Jurkat, Clone E6-1 (cell line): ENCODE results near the gene MATN1.

Source experiments
- DNase-seq: peaks from one replicate; pipeline ENCODE4 v3.0.0-alpha.2; 2011; ENCODE audit warnings: low read depth, low spot score
- H3K4me3 ChIP-seq: 2 replicates; pipeline ENCODE4 v1.5.1; 2011; ENCODE audit warnings: mild to moderate bottlenecking, low read length, control low read depth, moderate library complexity

The MATN1 gene

DNA sequence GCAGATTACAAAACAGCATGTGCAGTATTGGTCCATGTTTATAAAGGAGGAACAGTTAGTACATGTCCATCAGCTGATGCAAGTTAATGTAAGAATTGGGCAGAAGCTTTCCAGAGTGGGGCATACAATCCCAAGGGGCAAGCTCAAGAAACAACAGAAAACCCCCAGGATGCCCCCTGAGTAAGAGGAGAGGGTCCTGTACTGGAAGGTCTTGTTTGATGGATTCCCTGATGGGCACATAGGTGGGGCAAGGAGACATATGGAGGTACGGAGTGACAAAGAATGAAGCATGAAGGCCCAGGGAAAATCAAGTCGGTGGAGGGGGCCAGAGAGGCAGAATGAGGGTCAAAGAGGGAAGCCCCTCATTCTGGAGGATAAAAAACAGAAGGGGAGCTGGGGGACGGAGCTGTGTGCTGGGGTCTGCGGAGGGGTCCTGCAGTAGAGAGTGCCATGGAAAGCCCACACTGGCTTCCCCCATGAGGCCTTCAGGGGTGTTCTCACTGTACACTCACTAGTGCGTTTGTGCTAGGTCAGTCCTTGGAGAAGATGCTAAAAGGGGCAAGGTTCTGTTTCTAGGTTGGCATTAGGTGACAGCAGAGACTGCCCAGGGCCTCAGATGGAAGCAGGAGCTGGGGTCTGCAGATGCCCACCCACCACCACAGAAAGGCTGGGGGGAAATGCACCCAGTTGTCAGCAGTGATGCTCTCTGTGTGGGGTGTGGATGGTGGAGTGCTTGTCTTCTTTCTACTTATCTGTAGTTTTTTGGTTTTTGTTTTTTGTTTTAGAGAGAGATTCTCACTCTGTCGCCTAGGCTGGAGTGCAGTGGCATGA is 12.5 kb upstream of the MATN1 start:
- DNase-seq, result no peak
- H3K4me3 ChIP-seq, result no peak overlapping the region

DNA sequence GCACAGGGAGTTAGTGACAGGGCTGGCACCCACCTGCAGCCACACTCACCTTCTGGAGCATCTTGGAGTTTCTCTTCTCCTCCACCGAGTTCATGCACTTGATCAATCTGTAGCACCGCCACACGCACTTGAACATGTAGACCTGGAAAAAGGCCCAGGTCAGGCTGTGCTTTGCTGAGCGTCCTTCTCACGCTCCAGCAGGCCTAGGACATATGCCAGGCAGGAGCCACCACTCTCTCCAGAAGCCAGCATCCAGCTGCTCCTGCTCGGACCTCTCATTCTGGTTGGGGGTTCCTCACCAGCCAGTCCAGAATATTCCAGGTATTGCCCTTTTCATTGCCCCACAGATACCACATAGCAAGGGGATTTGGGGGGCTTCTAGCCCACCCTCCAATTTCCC is 11.7 kb upstream of the MATN1 start:
- no peak for DNase-seq
- no peak overlapping the region for H3K4me3 ChIP-seq

- no peak for DNase-seq
- H3K4me3 ChIP-seq, result no peak overlapping the region
Observed at GRCh38 chr1:30734580-30734979, 11.2 kb upstream of the MATN1 start.

DNA sequence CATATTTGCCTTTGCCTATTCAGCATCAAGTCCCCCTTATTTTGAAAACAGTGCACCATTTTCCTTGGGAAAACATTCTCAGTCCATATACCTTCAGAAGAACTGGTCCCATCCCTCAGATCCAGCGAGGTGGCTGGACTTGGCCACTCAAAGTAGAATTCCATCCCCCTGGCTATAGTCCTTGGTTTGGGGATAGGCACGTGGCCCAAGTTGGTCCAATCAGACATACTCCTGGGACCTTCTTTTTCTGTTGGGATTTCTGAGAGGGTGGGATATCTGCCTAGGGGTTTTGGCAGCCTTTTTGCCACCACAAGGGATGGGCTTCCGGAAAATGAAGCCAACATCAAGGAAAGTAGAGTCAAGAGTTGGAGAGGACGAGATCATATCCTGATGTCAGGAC is 10.7 kb upstream of the MATN1 start:
- DNase-seq, result no peak
- H3K4me3 ChIP-seq, result no peak overlapping the region

- DNase-seq, result no peak
- H3K4me3 ChIP-seq, result no peak overlapping the region
Observed at GRCh38 chr1:30733493-30733892, 10.1 kb upstream of the MATN1 start.

DNA sequence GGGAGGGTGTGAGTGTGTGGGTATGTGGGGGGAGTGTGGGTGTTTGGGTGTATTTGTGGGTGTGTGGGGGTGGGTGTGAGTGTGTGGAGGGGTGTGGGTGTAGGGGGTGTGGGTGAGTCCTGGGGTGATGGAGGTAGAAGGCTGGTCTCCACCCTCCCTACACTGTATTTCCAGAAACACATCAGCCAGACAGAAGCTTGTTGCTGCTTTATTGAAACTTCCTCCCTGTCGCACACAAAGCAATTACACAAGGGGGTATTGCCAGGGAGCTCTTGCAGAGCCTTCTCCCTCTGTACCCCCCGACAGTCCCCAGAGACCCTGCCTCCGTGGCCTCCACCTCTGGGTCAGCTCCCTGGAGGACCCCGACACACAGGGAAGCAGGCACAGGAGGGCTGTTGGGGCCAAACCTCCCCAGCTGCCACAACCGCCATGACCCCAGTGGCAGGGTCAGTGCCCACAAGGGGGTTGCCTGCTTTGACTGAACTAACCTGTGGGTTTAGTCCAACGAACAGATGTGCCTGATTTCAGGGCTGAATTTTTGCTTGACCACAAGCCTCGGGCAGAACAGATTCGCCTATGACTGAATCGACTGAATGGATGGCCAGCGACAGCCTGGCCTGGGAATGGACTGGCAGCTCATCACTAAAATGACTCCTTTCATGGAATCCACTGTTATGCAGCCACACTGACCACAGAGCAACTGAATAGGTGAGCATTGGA is 9.1 kb upstream of the MATN1 start:
- no peak for DNase-seq
- no peak overlapping the region for H3K4me3 ChIP-seq

DNA sequence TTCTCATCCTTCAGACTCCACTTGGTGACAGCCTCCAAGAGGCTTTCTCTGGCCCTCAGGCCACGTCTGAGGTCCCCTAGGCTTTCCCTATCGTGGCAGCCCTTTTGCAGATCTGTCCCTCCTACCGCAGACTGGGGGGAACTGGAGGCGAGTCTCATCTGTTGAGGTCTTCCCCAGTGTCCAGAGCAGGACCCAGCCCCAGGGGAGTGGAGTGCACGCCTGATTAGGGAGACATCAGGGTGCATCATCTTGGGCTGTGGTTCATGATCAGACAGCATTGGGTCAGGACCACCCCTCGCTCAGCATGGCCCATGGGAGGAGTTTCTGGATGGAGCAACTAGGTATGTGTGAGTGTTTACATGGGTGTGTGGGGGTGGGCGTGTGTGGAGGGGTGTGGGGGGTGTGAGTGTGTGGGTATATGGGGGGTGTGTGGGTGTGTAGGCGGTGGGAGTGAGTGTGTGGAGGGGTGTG is 8.5 kb upstream of the MATN1 start:
- no peak overlapping the region for H3K4me3 ChIP-seq
- no peak for DNase-seq

DNA sequence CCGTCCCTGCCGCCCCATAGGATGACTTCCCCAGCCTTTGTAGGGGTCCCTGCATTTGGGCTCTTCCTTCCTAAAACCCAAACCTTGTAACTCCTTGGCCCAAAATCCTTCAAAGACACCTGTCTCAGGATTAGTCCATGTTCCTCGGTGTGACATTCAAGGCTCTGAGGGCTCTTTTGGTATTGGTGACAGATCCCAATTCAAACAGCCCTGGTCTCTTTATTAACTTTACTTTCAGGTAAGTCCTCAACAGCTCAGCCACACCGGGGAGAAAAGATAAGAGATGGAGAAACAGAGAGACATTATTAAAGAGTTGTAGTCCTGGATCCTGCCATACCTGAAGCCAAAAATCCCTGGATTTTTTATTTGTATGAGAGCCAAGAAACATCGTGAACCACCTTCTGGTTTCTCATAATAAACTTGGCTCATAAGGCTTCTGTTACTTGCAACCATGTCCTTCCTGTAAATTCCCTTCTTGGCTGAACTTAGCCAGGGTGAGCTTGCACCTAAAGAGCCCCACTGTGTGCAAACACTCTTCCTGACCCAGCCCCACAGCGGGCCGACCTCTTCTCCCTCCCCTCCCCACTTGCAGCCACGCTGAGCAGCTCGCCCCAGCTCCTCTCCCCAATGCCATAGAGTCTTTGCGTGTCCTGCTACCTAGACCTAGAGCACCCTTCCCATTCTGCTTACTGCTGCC is 7.9 kb upstream of the MATN1 start:
- no peak for DNase-seq
- no peak overlapping the region for H3K4me3 ChIP-seq

- no peak for DNase-seq
- H3K4me3 ChIP-seq, result no peak overlapping the region
Observed at GRCh38 chr1:30730346-30731108, 7.1 kb upstream of the MATN1 start.

DNA sequence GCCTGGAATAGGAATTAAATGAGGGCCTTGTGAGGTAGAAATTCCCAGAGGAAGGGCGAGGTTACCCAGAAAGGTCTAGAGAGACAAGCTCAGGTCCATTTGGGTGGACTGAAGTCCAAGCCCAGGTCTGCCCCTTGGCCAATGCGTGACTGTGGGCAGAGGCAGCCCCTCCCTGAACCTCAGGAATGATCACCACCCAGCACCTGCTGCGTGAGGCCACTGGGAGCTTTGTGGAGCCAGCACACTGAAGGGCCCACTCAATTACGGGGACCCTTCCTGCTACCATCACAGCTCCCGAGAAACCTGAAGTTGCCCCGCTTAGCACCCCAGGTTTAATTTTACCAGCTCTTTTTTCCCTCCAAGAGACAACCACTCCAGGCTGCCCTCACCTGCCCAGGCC is 6.5 kb upstream of the MATN1 start:
- no peak for DNase-seq
- no peak overlapping the region for H3K4me3 ChIP-seq

DNA sequence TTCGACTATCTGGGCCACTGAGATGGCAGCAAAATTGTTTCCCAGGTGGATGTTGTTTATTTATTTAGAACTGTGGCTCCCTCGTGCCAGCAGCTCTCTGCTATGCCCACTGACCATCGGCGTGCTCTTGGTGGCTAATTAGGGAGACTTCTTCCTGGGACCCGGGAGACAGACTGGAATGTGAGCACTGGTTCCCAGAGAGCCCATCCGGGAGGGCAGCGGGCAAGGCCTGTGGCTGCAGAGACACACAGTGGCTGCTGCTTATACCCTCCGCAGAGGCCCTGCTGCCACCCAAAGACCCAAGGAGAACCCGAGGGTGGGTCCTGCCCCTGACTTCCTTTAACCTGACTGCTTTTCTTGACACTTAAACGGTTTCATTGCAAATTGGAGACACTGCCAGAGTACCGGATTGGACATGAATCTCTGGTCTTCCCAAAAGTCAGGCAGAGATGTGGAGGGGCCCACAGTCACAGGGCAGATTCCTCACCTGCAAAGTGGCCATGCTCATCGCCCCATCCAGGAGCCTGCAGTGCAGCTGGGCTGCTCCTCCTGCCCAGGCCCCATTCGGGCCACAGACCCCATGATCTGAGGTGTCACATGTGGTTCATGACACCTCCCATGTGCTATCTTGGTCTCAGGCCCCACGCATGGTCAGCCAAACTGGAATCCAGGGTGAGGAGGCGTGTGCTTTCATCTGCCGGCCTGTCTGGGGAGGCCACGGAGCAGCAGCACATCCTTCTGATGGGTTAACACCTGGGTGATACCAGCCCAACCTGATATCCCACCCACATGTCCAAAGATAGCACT is 5.7 kb upstream of the MATN1 start:
- no peak overlapping the region for H3K4me3 ChIP-seq
- no peak for DNase-seq

DNA sequence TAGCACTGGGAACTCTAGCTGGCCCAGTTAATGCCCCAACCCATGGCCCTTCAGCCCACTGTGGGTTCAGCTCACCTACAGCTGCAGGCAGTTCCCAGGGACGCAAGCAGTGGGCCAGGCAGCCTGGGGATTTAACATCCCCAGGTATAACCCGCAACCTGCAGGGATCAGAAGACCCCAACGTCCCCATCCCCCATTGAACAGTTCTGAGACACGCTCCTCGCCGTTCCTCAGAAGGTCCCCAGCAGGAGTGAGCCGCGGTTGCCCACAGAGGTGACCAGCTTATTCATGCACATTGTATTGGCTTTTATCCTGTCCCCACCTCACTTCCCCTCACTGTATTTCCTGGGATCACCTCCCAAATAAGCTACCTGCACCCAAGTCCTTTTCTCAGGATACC is 5.0 kb upstream of the MATN1 start:
- no peak for DNase-seq

DNA sequence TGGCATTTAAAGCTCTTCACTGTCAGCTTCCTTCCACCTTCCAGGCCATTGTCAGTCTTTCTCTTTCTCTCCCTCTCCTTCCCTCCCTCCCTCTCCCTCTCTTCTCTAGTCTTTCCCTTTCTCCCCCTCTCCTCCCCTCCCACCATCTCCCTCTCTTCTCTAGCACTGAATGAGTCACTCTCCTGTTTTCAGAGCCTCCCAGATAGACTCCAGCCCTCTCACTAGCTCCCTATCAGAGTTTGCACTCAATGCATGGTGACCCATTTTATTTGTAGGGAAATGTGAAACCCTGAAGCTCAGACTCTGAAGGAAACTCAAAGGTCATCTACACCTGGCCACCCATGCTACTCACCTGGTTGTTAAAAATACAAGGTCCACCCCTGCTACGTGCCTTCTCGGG is 4.4 kb upstream of the MATN1 start:
- no peak for DNase-seq
- H3K4me3 ChIP-seq, result no peak overlapping the region

More for the DNA sequence above, 5.0 kb upstream of the MATN1 start:
- no peak overlapping the region for H3K4me3 ChIP-seq

DNA sequence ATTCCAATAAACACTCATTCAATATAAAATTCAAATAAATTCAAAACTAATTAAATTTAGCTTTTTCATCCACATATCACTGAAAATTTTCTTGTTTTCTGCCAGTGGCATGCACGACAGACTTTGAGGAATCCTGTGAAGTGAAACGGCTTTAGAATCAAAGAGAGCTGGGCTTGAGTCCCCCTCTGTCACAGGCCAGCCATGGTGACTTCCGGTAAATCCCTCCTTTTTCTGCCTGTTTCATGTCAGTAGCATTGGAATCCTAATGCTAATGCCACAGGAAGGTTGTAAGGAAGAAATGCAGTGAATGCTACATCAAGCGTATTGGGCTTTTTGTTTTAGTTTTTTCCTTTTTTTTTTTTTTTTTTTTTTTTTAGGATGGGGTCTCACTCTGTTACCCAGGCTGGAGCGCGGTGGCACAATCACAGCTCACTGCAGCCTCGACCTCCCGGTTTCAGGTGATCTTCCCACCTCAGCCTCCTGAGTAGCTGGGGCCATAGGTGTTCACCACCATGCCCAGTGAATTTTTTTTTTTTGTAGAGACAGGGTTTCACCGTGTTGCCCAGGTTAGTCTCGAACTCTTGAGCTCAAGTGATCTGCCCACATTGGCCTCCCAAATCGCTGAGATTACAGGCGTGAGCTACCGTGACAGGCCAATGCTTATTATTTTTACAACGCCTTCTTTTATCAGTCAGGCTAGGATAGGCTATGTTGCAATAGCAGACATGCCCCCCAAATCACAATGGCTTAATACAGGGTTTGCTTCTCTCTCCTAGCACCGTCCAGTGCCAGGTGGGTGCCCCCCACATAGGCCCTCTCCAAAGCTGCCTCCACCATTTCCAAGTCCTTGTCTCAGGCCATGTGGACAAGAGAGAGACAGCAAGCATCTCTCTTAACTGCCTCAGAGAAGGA is 3.6 kb upstream of the MATN1 start:
- no peak for DNase-seq
- no peak overlapping the region for H3K4me3 ChIP-seq

GRCh38 chr1:30726236-30726635 is 2.9 kb upstream of the MATN1 start:
- no peak overlapping the region for H3K4me3 ChIP-seq
- no peak for DNase-seq

DNA sequence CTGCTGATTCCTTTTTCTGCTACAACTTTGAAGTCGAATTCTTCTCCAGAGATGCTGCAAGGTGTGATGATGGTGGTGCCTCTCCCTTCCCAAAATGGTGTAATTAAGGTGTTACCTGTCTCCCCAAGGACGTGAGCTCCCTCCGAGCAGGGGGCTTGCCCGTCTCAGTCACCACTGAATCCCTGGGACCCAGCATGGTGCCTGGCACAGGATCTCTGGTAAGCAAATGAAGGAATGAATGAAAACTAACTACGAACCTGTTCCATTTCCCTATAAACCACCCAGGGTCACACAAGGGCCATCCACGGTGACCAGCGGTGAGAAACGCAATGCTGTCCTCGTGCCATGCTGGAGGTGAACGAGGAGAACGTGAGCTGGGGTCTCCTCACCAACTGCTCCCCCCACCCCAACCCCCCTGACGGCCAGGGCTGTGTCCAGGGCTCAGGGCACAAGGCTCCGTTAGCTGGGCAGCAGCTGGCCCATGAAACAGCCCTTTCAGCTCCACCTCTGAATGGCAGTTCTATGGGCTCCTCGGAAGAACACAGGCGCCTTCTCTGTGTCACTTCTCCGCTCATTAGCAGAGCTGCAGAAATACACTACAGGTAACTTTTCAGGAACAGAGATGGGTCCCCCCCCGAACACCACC is 2.2 kb upstream of the MATN1 start:
- no peak overlapping the region for H3K4me3 ChIP-seq

More for the DNA sequence above, 2.2 kb upstream of the MATN1 start:
- no peak for DNase-seq
